Mesendoderm (in vitro differentiated cells): ENCODE results near the gene LRRC10.

Source experiments
- DNase-seq: peaks from one replicate; pipeline ENCODE4 v3.0.0; 2013
- H2AK5ac ChIP-seq: 2 replicates; pipeline ENCODE4 v1.6.1; 2013; ENCODE audit warnings: low read length, inconsistent platforms
- H2BK120ac ChIP-seq: 2 replicates; pipeline ENCODE4 v1.6.1; 2013; ENCODE audit warnings: low read depth, mild to moderate bottlenecking, low read length, moderate library complexity, mixed read lengths
- H2BK15ac ChIP-seq: replicated peaks from 2 replicates; pipeline ENCODE4 v1.6.1; 2013; ENCODE audit warnings: low read depth, mild to moderate bottlenecking, moderate library complexity
- H2BK5ac ChIP-seq: 2 replicates; pipeline ENCODE4 v1.6.1; 2013; ENCODE audit warnings: low read length, inconsistent platforms
- H3K18ac ChIP-seq: 2 replicates; pipeline ENCODE4 v1.6.1; 2013; ENCODE audit warnings: mild to moderate bottlenecking, low read length, mixed read lengths
- H3K23ac ChIP-seq: one replicate; pipeline ENCODE4 v1.6.1; 2013; ENCODE audit warnings: low read length
- H3K27ac ChIP-seq: 2 replicates; pipeline ENCODE4 v1.5.1; 2013; ENCODE audit warnings: low read depth, mild to moderate bottlenecking, inconsistent platforms, low read length, moderate library complexity
- H3K27me3 ChIP-seq: 2 replicates; pipeline ENCODE4 v1.6.1; 2013; ENCODE audit warnings: low read length, control low read depth, mild to moderate bottlenecking, inconsistent platforms; ENCODE audit not compliant: insufficient read depth, poor library complexity
- H3K36me3 ChIP-seq: 2 replicates; pipeline ENCODE4 v1.6.1; 2013; ENCODE audit warnings: low read length, inconsistent platforms; ENCODE audit not compliant: control insufficient read depth, insufficient read depth
- H3K4ac ChIP-seq: one replicate; pipeline ENCODE4 v1.6.1; 2013; ENCODE audit warnings: low read depth, mild to moderate bottlenecking, low read length, moderate library complexity
- H3K4me1 ChIP-seq: 2 replicates; pipeline ENCODE4 v1.6.1; 2013; ENCODE audit warnings: low read depth, low read length, inconsistent platforms; ENCODE audit not compliant: control insufficient read depth
- H3K4me2 ChIP-seq: 2 replicates; pipeline ENCODE4 v1.6.1; 2013; ENCODE audit warnings: low read length
- H3K4me3 ChIP-seq: 2 replicates; pipeline ENCODE4 v1.5.1; 2013; ENCODE audit warnings: mild to moderate bottlenecking, low read length
- H3K56ac ChIP-seq: one replicate; pipeline ENCODE4 v1.6.1; 2013; ENCODE audit warnings: low read length
- H3K79me1 ChIP-seq: 2 replicates; pipeline ENCODE4 v1.6.1; 2013; ENCODE audit warnings: low read length, inconsistent platforms
- H3K79me2 ChIP-seq: 2 replicates; pipeline ENCODE4 v1.6.1; 2013; ENCODE audit warnings: mild to moderate bottlenecking, low read length; ENCODE audit not compliant: control insufficient read depth, insufficient read depth
- H3K9ac ChIP-seq: 2 replicates; pipeline ENCODE4 v1.6.1; 2013; ENCODE audit warnings: low read length, inconsistent platforms
- H4K5ac ChIP-seq: one replicate; pipeline ENCODE4 v1.6.1; 2013; ENCODE audit warnings: low read length
- H4K8ac ChIP-seq: one replicate; pipeline ENCODE4 v1.6.1; 2013; ENCODE audit warnings: low read depth, mild to moderate bottlenecking, control low read depth, low read length, moderate library complexity
- WGBS: extraction: QIAGEN DNeasy Blood & Tissue Kit; methylation state at CpG from one replicate; pipeline ENCODE4 v1.1.7; 2013; ENCODE audit warnings: low lambda C conversion rate, missing lambda C conversion rate; ENCODE audit not compliant: insufficient coverage; ENCODE audit errors: extremely low coverage; 5-methylcytosine and 5-hydroxymethylcytosine counted together

Gene LRRC10

DNA sequence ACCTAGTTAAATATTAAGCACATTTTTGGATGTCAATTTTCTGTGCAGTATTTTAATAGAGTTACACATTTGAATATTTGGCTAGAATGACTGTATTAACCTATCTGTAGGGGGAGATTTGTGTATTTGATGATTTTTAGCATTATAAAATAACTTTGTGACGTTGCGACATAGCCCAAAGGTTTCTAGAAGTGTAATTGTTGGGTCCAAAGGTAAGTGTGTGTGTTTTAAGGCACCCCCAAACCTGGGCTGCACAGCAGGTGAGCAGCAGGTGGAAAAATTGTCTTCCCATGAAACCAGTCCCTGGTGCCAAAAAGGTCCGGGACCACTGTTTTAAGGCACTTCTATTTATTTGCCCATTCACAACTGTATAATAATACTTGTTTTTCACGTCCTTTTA lies 22.2 kb downstream of the LRRC10 start:
- Histone ChIP-seq H3K79me2 (peaks cover 17% of the 10 kb centered on the region), H2AK5ac (no peak overlapping the region), H3K56ac (no peak overlapping the region), H3K36me3 (peaks cover 14% of the 10 kb centered on the region), H3K9ac (no peak overlapping the region), H3K4me3 (no peak overlapping the region), H3K18ac (no peak overlapping the region), H3K27ac (no peak overlapping the region), H3K4me2 (no peak overlapping the region), H2BK120ac (no peak overlapping the region), H3K79me1 (peaks cover 5% of the 10 kb centered on the region), H3K4ac (no peak overlapping the region), H2BK5ac (no peak overlapping the region), H3K27me3 (no peaks in the 10 kb centered on the region), H3K23ac (no peak overlapping the region), H2BK15ac (no peak overlapping the region), H4K5ac (no peak overlapping the region), H3K4me1 (no peaks in the 10 kb centered on the region), H4K8ac (no peak overlapping the region)
- no CpG with 5 or more reads among the region's 4 CpGs for WGBS
- no peak for DNase-seq

DNA sequence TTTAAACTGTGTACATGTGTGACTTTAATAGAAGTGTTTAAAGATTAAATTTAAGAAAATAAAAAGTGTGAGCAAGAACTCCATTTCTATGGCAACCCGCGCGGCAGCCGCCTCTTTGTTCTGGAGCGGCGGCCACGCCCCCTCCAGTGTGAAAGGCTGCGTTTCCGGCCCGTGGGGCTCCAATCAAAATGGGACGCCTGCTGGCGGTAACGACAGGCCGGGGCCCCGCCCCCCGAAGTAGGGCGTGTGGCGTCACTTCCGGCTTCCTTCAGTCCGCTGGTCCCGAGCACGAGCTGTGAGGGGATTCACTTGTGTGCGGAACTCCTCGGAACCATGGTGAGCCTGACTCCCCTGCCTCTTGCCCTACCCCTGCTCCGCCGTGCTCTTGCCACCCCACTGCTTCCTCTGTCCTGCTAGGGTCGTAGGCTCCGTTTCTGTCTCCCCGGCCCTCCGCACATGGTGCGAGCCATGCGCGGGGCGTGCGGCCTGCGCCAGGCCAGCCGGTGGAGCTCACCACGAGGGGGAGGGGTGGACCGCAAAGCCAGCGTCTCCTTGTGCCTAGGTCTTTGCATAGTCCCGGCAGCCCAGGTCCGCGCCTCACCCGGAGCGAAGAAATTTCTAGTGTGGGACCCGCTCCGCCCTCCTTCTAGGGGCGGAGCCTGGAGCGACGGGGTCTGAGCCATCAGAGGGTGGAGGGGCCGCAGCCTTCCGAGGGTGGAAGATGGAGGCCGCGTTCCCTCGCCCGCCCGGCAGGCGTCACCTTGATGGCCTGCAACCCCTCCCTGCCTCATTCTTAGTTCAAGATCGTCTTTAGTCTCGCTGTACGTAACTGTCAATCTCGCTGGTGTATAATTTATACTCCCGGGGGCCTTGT lies 25.3 kb downstream of the LRRC10 start, which contains the start of gene CCT2:
CCT2 (plus strand) TSS at position 271 of the 874 bp plus-strand sequence; CDS start at position 334, 63 bp downstream.
- no peak within 1 kb of the TSS for H3K23ac ChIP-seq
- H3K18ac ChIP-seq, result peak within 1 kb of the TSS; percentile 51
- H3K4me1 ChIP-seq, result no peaks in the 10 kb centered on the region
- peaks cover 8% of the 10 kb centered on the region for H3K36me3 ChIP-seq
- H3K27ac ChIP-seq, result peak within 1 kb of the TSS; percentile 57
- H3K79me1 ChIP-seq, result peaks cover 5% of the 10 kb centered on the region
- no peak within 1 kb of the TSS for H2BK15ac ChIP-seq
- H3K4me3 ChIP-seq, result peak within 1 kb of the TSS; percentile 69
- H2AK5ac ChIP-seq, result no peak within 1 kb of the TSS
- peak within 1 kb of the TSS; percentile 59 for H3K4me2 ChIP-seq
- H3K9ac ChIP-seq, result peak within 1 kb of the TSS; percentile 94
- no peak within 1 kb of the TSS for H4K8ac ChIP-seq
- no CpG with 5 or more reads among the region's 63 CpGs for WGBS
- H3K4ac ChIP-seq, result peak within 1 kb of the TSS; percentile 74
- peak; percentile 98 for DNase-seq
- no peaks in the 10 kb centered on the region for H3K27me3 ChIP-seq
- H4K5ac ChIP-seq, result no peak within 1 kb of the TSS
- H2BK120ac ChIP-seq, result no peak within 1 kb of the TSS
- H3K56ac ChIP-seq, result peak within 1 kb of the TSS; percentile 98
- peak within 1 kb of the TSS; percentile 44 for H2BK5ac ChIP-seq
- H3K79me2 ChIP-seq, result peaks cover 15% of the 10 kb centered on the region

DNA sequence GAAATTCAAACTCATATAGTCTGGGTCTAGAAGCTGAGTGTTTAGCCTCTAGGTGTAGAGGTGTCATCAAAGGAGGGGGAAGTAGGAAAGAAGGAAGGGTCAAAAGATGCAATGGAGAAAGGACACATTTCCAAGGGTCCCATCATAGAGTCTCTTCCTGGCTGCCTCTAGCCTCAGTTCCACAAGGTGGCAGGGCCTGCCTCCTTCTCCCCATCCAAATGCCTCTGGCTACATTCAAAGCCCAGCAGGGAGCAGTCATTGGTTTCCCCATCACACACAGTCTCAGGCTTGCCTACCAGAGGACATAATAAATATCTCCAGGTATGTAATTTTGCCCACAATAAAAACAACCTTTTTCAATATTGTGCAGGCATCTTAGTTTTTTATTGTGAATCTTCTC lies 27.5 kb downstream of the LRRC10 start:
- DNase-seq, result peak; percentile 84
- H3K4me3 ChIP-seq, result no peak overlapping the region
- H2BK5ac ChIP-seq, result no peak overlapping the region
- H4K5ac ChIP-seq, result no peak overlapping the region
- no peaks in the 10 kb centered on the region for H3K27me3 ChIP-seq
- H3K79me2 ChIP-seq, result peaks cover 12% of the 10 kb centered on the region
- H4K8ac ChIP-seq, result no peak overlapping the region
- no peak overlapping the region for H2BK120ac ChIP-seq
- H2BK15ac ChIP-seq, result no peak overlapping the region
- H3K9ac ChIP-seq, result no peak overlapping the region
- no peak overlapping the region for H3K23ac ChIP-seq
- H3K27ac ChIP-seq, result no peak overlapping the region
- no peak overlapping the region for H3K4me2 ChIP-seq
- no peak overlapping the region for H3K56ac ChIP-seq
- H2AK5ac ChIP-seq, result no peak overlapping the region
- no peaks in the 10 kb centered on the region for H3K36me3 ChIP-seq
- no peak overlapping the region for H3K4ac ChIP-seq
- no peak overlapping the region for H3K18ac ChIP-seq
- H3K4me1 ChIP-seq, result no peaks in the 10 kb centered on the region
- H3K79me1 ChIP-seq, result no peaks in the 10 kb centered on the region

DNA sequence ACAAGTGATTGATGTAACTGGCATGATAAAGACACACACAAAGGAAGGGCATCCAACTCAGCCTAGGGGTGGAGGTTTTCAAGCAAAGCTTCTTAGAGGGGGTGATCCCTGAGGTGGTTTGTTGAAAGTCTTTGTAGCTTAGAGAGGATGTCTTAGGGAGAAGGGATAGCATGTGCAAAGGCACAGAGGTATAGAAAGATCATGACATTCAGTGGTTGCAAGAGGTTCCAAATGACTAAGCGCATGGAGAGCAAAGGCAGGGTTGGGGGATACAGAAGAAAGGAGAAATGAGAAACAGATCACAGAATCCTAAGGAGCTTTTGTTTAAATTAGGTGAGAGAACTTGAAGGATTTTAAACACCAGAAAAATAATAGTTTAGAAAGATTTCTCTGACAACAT lies 30.6 kb downstream of the LRRC10 start:
- Histone ChIP-seq H4K8ac (no peak overlapping the region), H3K4me1 (no peaks in the 10 kb centered on the region), H3K79me1 (no peaks in the 10 kb centered on the region), H3K27me3 (no peaks in the 10 kb centered on the region), H3K56ac (no peak overlapping the region), H2AK5ac (no peak overlapping the region), H3K36me3 (no peaks in the 10 kb centered on the region), H2BK5ac (no peak overlapping the region), H3K79me2 (no peaks in the 10 kb centered on the region), H3K4me3 (no peak overlapping the region), H3K23ac (no peak overlapping the region), H3K9ac (no peak overlapping the region), H3K4ac (no peak overlapping the region), H2BK120ac (no peak overlapping the region), H3K27ac (no peak overlapping the region), H3K18ac (no peak overlapping the region), H2BK15ac (no peak overlapping the region), H3K4me2 (no peak overlapping the region), H4K5ac (no peak overlapping the region)
- no peak for DNase-seq
- no CpG with 5 or more reads among the region's 1 CpG for WGBS

DNA sequence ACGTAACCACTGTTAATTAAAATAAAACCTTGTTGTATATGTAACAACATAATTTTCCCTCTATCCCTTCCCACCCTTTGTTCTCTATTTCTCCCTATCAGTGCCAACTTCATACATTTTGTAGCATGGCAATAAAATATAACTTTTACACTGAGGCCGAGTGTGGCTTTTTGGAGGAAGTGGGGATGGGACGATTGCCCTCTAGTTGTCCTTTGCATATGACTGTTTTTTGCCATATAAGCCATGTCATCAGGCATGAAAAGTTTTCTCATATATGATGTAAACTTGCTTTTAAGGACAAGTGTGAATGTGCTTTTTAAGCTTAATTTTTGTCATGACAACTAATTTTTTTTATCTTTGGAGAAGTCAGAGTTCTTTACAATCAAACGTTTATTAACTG lies 31.7 kb downstream of the LRRC10 start:
- H3K36me3 ChIP-seq, result peaks cover 2% of the 10 kb centered on the region
- no peak overlapping the region for H3K4me2 ChIP-seq
- no peak overlapping the region for H2BK5ac ChIP-seq
- H3K23ac ChIP-seq, result no peak overlapping the region
- no peaks in the 10 kb centered on the region for H3K4me1 ChIP-seq
- no peak overlapping the region for H2BK120ac ChIP-seq
- H3K18ac ChIP-seq, result no peak overlapping the region
- no peaks in the 10 kb centered on the region for H3K27me3 ChIP-seq
- H3K9ac ChIP-seq, result no peak overlapping the region
- no peaks in the 10 kb centered on the region for H3K79me1 ChIP-seq
- no peak overlapping the region for H3K56ac ChIP-seq
- H3K4me3 ChIP-seq, result no peak overlapping the region
- no CpG with 5 or more reads among the region's 4 CpGs for WGBS
- no peak overlapping the region for H3K27ac ChIP-seq
- H3K4ac ChIP-seq, result no peak overlapping the region
- no peak overlapping the region for H4K8ac ChIP-seq
- H2BK15ac ChIP-seq, result no peak overlapping the region
- DNase-seq, result no peak
- no peaks in the 10 kb centered on the region for H3K79me2 ChIP-seq
- H4K5ac ChIP-seq, result no peak overlapping the region
- no peak overlapping the region for H2AK5ac ChIP-seq

DNA sequence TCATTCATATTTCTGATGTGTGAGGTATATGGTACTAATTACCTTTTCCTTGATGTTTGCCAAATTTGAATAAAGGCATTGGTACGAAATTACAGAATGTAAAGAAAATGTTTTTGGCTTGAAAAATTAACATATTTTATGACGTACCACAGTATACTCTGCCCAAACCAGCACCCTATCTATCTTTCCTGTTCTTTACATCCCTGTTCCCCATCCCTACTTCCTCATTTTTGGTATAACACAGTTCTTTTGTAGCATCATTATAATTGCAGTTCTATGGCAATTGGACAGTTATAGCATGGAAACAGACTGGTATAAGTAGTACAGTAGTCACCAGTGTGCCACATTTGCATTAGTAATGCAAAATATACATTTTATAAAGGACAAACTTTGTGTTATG lies 32.4 kb downstream of the LRRC10 start:
- no CpG with 5 or more reads among the region's 2 CpGs for WGBS

More for the DNA sequence above, 32.4 kb downstream of the LRRC10 start:
- Histone ChIP-seq H2BK5ac (no peak overlapping the region), H3K18ac (no peak overlapping the region), H2AK5ac (no peak overlapping the region), H3K4me2 (no peak overlapping the region), H3K4me1 (no peaks in the 10 kb centered on the region), H3K4ac (no peak overlapping the region), H3K36me3 (peaks cover 2% of the 10 kb centered on the region), H2BK15ac (no peak overlapping the region), H3K27ac (no peak overlapping the region), H3K23ac (no peak overlapping the region), H4K8ac (no peak overlapping the region), H2BK120ac (no peak overlapping the region), H3K4me3 (no peak overlapping the region), H3K79me2 (no peaks in the 10 kb centered on the region), H3K9ac (no peak overlapping the region), H3K27me3 (no peaks in the 10 kb centered on the region), H4K5ac (no peak overlapping the region), H3K56ac (no peak overlapping the region), H3K79me1 (no peaks in the 10 kb centered on the region)
- DNase-seq, result no peak
